ENCODE measurements around the gene CISD1. TPM values are rescaled to one million over a fixed set of nuclear protein-coding genes. Genes with fewer than 3 reads are reported as not detected.
A peak's percentile ranks its signal among the peaks of the same experiment; 100 is the strongest.

The CISD1 gene
- total RNA-seq, 4 donors from 2014 or later, result 10.5 to 42.1 (median 13.1) TPM

GRCh38 chr10:58268454-58268945, 462 bp upstream of the CISD1 start:
- no peak for DNase-seq (ENCODE audit: low spot score in 2 of 2)
- intact Hi-C loops (cut with DNase I; ENCODE audit: low total_unique reads), result loop anchor here (5.0 kb wide), 1 partner anchor 514 kb away; no protein-coding TSS in a partner anchor
- TF ChIP-seq POLR2A (IDR thresholded peaks at IDR 0.05), result no peak
- no peak for TF ChIP-seq CTCF (IDR thresholded peaks at IDR 0.05)
- WGBS, 2 donors, result 0 to 1% methylated on average over 13 of the region's 13 CpGs
- H3K4me3 ChIP-seq (ENCODE audit: low read depth, poor library complexity, severe bottlenecking), result peak overlapping the region; percentile 87

- peak overlapping the region; percentile 62 for H3K4me3 ChIP-seq (ENCODE audit: low read depth, poor library complexity, severe bottlenecking)
- intact Hi-C loops (cut with DNase I; ENCODE audit: low total_unique reads), result loop anchor here (5.0 kb wide), 1 partner anchor 512 kb away; no protein-coding TSS in a partner anchor
- 11% methylated on average over 12 of the region's 12 CpGs for WGBS, 2 donors
- DNase-seq (ENCODE audit: low spot score in 2 of 2), result no peak
- TF ChIP-seq POLR2A (IDR thresholded peaks at IDR 0.05), result no peak
Observed at GRCh38 chr10:58269782-58270290, 874 bp downstream of the CISD1 start.

- WGBS, 2 donors, result 92 to 98% methylated on average over 2 of the region's 2 CpGs
- H3K4me3 ChIP-seq (ENCODE audit: low read depth, poor library complexity, severe bottlenecking), result no peak overlapping the region
- DNase-seq (ENCODE audit: low spot score in 2 of 2), result no peak
- TF ChIP-seq CTCF (IDR thresholded peaks at IDR 0.05), result no peak
- TF ChIP-seq POLR2A (IDR thresholded peaks at IDR 0.05), result no peak
- intact Hi-C loops (cut with DNase I; ENCODE audit: low total_unique reads), result no loop called here
Observed at GRCh38 chr10:58275261-58275660, 6.3 kb downstream of the CISD1 start.

- no peak for DNase-seq (ENCODE audit: low spot score in 2 of 2)
- no peak for TF ChIP-seq CTCF (IDR thresholded peaks at IDR 0.05)
- no peak for TF ChIP-seq POLR2A (IDR thresholded peaks at IDR 0.05)
- H3K4me3 ChIP-seq (ENCODE audit: low read depth, poor library complexity, severe bottlenecking), result no peak overlapping the region
- intact Hi-C loops (cut with DNase I; ENCODE audit: low total_unique reads), result no loop called here
Observed at GRCh38 chr10:58275908-58276307, 6.9 kb downstream of the CISD1 start.

GRCh38 chr10:58278274-58278961, 9.5 kb downstream of the CISD1 start:
- no peak overlapping the region for H3K4me3 ChIP-seq (ENCODE audit: low read depth, poor library complexity, severe bottlenecking)
- TF ChIP-seq POLR2A (IDR thresholded peaks at IDR 0.05) (no peak), CTCF (IDR thresholded peaks at IDR 0.05) (no peak)
- intact Hi-C loops (cut with DNase I; ENCODE audit: low total_unique reads), result no loop called here
- WGBS, 2 donors, result 81 to 92% methylated on average over 7 of the region's 7 CpGs
- DNase-seq (ENCODE audit: low spot score in 2 of 2), result no peak

GRCh38 chr10:58278962-58279307, 10.0 kb downstream of the CISD1 start:
- intact Hi-C loops (cut with DNase I; ENCODE audit: low total_unique reads), result no loop called here
- no peak for DNase-seq (ENCODE audit: low spot score in 2 of 2)
- 49 to 68% methylated on average over 1 of the region's 1 CpG for WGBS, 2 donors
- TF ChIP-seq POLR2A (IDR thresholded peaks at IDR 0.05), result no peak
- TF ChIP-seq CTCF (IDR thresholded peaks at IDR 0.05), result no peak
- no peak overlapping the region for H3K4me3 ChIP-seq (ENCODE audit: low read depth, poor library complexity, severe bottlenecking)
